ENCODE results near the gene LDLRAD3.

Gene LDLRAD3

DNA sequence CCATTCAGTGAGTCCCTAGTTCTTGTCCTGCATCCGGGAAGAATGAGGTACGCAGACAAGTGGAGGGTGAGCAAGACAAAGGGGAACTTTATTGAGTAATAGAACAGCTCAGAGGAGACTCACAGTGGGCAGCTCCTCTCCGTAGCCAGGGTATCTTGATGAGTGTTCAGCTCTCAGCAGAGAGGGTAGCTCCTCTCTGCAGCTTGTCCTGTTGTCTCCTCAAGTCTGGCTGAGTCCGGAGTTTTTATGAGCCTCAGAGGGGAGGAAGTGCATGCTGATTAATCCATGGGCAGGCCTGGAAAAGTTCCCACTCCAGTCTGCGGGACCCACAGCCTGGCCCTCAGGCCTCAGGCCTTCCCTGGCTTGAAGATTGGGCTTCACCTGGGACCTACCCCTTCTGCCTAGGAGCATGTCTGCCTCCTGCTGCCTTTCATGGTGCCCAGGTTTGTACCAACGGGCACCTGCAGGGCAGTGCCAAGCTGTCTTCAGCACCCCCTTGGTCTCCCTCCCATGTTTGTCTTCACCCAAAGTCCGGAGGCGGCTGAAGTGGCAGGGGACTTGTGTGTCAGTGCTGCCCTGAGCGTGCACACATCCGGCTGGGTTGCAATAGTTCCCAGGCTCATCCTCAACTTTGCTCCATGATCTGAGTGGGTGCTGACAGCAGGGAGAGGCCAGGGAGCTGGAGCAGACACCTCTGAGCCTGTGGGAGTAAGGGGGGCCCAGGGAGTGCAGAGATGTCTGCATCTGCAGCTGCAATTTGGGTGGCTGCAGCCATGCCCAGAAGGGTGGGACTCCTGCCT lies 134.2 kb downstream of the LDLRAD3 start:
- Histone ChIP-seq H3K36me3 (ENCODE audit: control insufficient read depth, insufficient read depth, low read length) (no peaks in the 10 kb centered on the region), H3K4me3 (ENCODE audit: low read depth, low read length) (no peak overlapping the region), H3K27me3 (ENCODE audit: control insufficient read depth, insufficient read depth, low read length) (no peaks in the 10 kb centered on the region), H3K4me1 (ENCODE audit: control insufficient read depth, insufficient read depth, low read length) (no peaks in the 10 kb centered on the region), H3K9ac (ENCODE audit: low read depth, low read length) (no peak overlapping the region), H3K9me3 (ENCODE audit: control insufficient read depth, insufficient read depth, low read length) (no peaks in the 10 kb centered on the region)

- Histone ChIP-seq H3K27me3 (ENCODE audit: control insufficient read depth, insufficient read depth, low read length) (no peaks in the 10 kb centered on the region), H3K9me3 (ENCODE audit: control insufficient read depth, insufficient read depth, low read length) (no peaks in the 10 kb centered on the region), H3K9ac (ENCODE audit: low read depth, low read length) (no peak overlapping the region), H3K4me1 (ENCODE audit: control insufficient read depth, insufficient read depth, low read length) (no peaks in the 10 kb centered on the region), H3K36me3 (ENCODE audit: control insufficient read depth, insufficient read depth, low read length) (no peaks in the 10 kb centered on the region), H3K4me3 (ENCODE audit: low read depth, low read length) (no peak overlapping the region)
These were observed 134.8 kb downstream of the LDLRAD3 start for GRCh38 chr11:36078686-36079055.

GRCh38 chr11:36079878-36080675 lies 136.2 kb downstream of the LDLRAD3 start:
- H3K9ac ChIP-seq (ENCODE audit: low read depth, low read length): no peak overlapping the region
- H3K9me3 ChIP-seq (ENCODE audit: control insufficient read depth, insufficient read depth, low read length): no peaks in the 10 kb centered on the region
- H3K4me1 ChIP-seq (ENCODE audit: control insufficient read depth, insufficient read depth, low read length): no peaks in the 10 kb centered on the region
- no peaks in the 10 kb centered on the region for H3K27me3 ChIP-seq (ENCODE audit: control insufficient read depth, insufficient read depth, low read length)
- no peaks in the 10 kb centered on the region for H3K36me3 ChIP-seq (ENCODE audit: control insufficient read depth, insufficient read depth, low read length)
- no peak overlapping the region for H3K4me3 ChIP-seq (ENCODE audit: low read depth, low read length)

DNA sequence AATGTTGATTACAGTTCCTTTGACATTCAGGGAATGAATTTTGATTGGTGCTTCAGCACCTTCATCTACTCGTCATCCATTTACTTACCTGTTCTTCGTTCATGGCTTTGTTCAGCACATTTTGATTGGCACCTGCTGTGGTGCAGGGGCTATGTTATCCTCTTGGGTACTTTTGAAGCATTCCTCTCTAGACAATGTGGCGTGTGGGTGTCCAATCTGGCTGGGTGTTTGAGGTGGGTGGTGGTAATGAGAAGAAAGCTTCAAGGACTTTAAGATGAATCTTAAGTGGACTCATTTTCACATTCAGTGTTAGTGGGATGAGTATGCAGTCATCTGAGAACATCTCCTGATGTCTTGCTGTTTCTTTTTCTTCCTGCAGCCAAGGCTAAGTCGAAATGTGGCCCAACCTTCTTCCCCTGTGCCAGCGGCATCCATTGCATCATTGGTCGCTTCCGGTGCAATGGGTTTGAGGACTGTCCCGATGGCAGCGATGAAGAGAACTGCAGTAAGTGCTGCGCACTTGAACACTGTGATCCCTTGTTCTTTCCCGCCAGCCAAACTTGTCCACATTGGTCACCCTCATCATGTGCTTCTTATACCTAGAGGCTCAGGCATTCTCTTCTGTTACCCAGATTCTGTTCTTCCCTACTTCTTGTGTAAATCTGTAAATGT lies 137.5 kb downstream of the LDLRAD3 start:
- Histone ChIP-seq H3K27me3 (ENCODE audit: control insufficient read depth, insufficient read depth, low read length) (no peaks in the 10 kb centered on the region), H3K4me3 (ENCODE audit: low read depth, low read length) (no peak overlapping the region), H3K4me1 (ENCODE audit: control insufficient read depth, insufficient read depth, low read length) (no peaks in the 10 kb centered on the region)

DNA sequence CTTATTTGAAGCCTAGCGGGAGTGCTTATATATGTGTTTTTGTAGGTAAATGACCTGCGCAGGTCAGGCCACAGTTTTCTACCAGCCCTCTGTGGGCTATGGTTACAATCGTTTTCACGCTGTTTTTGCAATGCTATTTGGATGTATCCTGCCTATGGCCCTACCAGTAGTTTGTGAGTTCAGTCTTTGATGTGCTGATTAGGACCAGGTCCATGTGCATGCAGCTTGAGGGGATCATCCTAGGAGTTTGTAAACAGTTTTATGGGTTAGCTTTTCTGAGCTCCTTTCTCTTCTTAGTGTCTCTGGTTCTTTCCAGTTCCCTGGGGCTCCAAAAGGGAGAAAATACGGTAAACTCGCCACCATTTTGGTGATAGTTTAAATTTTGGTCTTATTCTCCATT lies 142.5 kb downstream of the LDLRAD3 start:
- H3K4me3 ChIP-seq (ENCODE audit: low read depth, low read length): no peak overlapping the region
- H3K9me3 ChIP-seq (ENCODE audit: control insufficient read depth, insufficient read depth, low read length): no peaks in the 10 kb centered on the region
- H3K36me3 ChIP-seq (ENCODE audit: control insufficient read depth, insufficient read depth, low read length): no peaks in the 10 kb centered on the region
- peaks cover 9% of the 10 kb centered on the region for H3K4me1 ChIP-seq (ENCODE audit: control insufficient read depth, insufficient read depth, low read length)
- no peaks in the 10 kb centered on the region for H3K27me3 ChIP-seq (ENCODE audit: control insufficient read depth, insufficient read depth, low read length)
- no peak overlapping the region for H3K9ac ChIP-seq (ENCODE audit: low read depth, low read length)

More for the DNA sequence above, 137.5 kb downstream of the LDLRAD3 start:
- H3K9ac ChIP-seq (ENCODE audit: low read depth, low read length): no peak overlapping the region
- H3K9me3 ChIP-seq (ENCODE audit: control insufficient read depth, insufficient read depth, low read length): no peaks in the 10 kb centered on the region
- no peaks in the 10 kb centered on the region for H3K36me3 ChIP-seq (ENCODE audit: control insufficient read depth, insufficient read depth, low read length)

- Histone ChIP-seq H3K27me3 (ENCODE audit: control insufficient read depth, insufficient read depth, low read length) (no peaks in the 10 kb centered on the region), H3K4me1 (ENCODE audit: control insufficient read depth, insufficient read depth, low read length) (peaks cover 25% of the 10 kb centered on the region), H3K9me3 (ENCODE audit: control insufficient read depth, insufficient read depth, low read length) (no peaks in the 10 kb centered on the region), H3K9ac (ENCODE audit: low read depth, low read length) (no peak overlapping the region), H3K36me3 (ENCODE audit: control insufficient read depth, insufficient read depth, low read length) (no peaks in the 10 kb centered on the region), H3K4me3 (ENCODE audit: low read depth, low read length) (no peak overlapping the region)
These were observed 144.6 kb downstream of the LDLRAD3 start for GRCh38 chr11:36088266-36088972.

- Histone ChIP-seq H3K9me3 (ENCODE audit: control insufficient read depth, insufficient read depth, low read length) (no peaks in the 10 kb centered on the region), H3K27me3 (ENCODE audit: control insufficient read depth, insufficient read depth, low read length) (no peaks in the 10 kb centered on the region), H3K4me3 (ENCODE audit: low read depth, low read length) (no peak overlapping the region), H3K4me1 (ENCODE audit: control insufficient read depth, insufficient read depth, low read length) (peaks cover 25% of the 10 kb centered on the region), H3K36me3 (ENCODE audit: control insufficient read depth, insufficient read depth, low read length) (no peaks in the 10 kb centered on the region), H3K9ac (ENCODE audit: low read depth, low read length) (no peak overlapping the region)
These were observed 146.1 kb downstream of the LDLRAD3 start for GRCh38 chr11:36089920-36090319.

GRCh38 chr11:36090356-36091109 lies 146.7 kb downstream of the LDLRAD3 start:
- Histone ChIP-seq H3K9ac (ENCODE audit: low read depth, low read length) (no peak overlapping the region), H3K4me3 (ENCODE audit: low read depth, low read length) (no peak overlapping the region), H3K9me3 (ENCODE audit: control insufficient read depth, insufficient read depth, low read length) (no peaks in the 10 kb centered on the region), H3K36me3 (ENCODE audit: control insufficient read depth, insufficient read depth, low read length) (no peaks in the 10 kb centered on the region), H3K4me1 (ENCODE audit: control insufficient read depth, insufficient read depth, low read length) (peaks cover 25% of the 10 kb centered on the region), H3K27me3 (ENCODE audit: control insufficient read depth, insufficient read depth, low read length) (no peaks in the 10 kb centered on the region)

DNA sequence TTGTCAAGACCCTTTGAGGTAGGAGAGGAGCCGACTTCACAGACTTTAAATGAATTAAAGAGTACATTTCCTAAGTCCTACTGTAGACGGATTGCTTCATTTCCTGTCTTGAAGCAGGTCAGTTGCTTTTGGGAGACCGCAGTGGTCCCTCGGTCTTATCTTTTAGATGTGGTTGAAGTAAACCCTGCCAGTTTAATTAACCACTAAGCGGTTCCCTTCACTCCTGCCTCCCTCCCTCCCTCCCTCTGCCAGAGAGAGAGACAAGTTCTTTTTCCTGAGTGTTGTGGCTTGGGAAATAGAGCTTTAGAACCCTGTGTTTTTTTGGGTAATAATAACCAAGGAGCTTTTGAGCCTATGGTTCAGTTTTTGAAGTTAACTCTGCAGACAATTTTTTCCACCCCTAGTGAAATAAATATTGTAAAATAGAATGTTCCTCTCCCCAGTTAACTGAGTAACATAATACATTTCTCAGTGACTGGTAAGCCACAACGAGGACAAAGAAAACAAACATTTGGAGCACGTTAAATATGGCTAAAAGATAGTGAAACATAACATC lies 147.5 kb downstream of the LDLRAD3 start:
- H3K9ac ChIP-seq (ENCODE audit: low read depth, low read length): no peak overlapping the region

GRCh38 chr11:36092314-36093030 lies 148.6 kb downstream of the LDLRAD3 start:
- no peak overlapping the region for H3K4me3 ChIP-seq (ENCODE audit: low read depth, low read length)
- no peaks in the 10 kb centered on the region for H3K9me3 ChIP-seq (ENCODE audit: control insufficient read depth, insufficient read depth, low read length)
- H3K4me1 ChIP-seq (ENCODE audit: control insufficient read depth, insufficient read depth, low read length): peaks cover 19% of the 10 kb centered on the region
- H3K36me3 ChIP-seq (ENCODE audit: control insufficient read depth, insufficient read depth, low read length): no peaks in the 10 kb centered on the region
- no peak overlapping the region for H3K9ac ChIP-seq (ENCODE audit: low read depth, low read length)
- H3K27me3 ChIP-seq (ENCODE audit: control insufficient read depth, insufficient read depth, low read length): no peaks in the 10 kb centered on the region

More for the DNA sequence above, 147.5 kb downstream of the LDLRAD3 start:
- Histone ChIP-seq H3K9me3 (ENCODE audit: control insufficient read depth, insufficient read depth, low read length) (no peaks in the 10 kb centered on the region), H3K4me1 (ENCODE audit: control insufficient read depth, insufficient read depth, low read length) (peaks cover 25% of the 10 kb centered on the region), H3K36me3 (ENCODE audit: control insufficient read depth, insufficient read depth, low read length) (no peaks in the 10 kb centered on the region), H3K4me3 (ENCODE audit: low read depth, low read length) (no peak overlapping the region), H3K27me3 (ENCODE audit: control insufficient read depth, insufficient read depth, low read length) (no peaks in the 10 kb centered on the region)
